HG02642 (cell line): ENCODE data around the gene RELB.
A peak's percentile ranks its signal among the peaks of the same experiment; 100 is the strongest.

Experiments used
- ATAC-seq: cut with Tn5 transposase; IDR thresholded peaks from one replicate; pipeline ENCODE4 v1.9.1; 2021; ENCODE audit warnings: mild to moderate bottlenecking; ENCODE audit not compliant: unreplicated experiment, poor library complexity

RELB gene

DNA sequence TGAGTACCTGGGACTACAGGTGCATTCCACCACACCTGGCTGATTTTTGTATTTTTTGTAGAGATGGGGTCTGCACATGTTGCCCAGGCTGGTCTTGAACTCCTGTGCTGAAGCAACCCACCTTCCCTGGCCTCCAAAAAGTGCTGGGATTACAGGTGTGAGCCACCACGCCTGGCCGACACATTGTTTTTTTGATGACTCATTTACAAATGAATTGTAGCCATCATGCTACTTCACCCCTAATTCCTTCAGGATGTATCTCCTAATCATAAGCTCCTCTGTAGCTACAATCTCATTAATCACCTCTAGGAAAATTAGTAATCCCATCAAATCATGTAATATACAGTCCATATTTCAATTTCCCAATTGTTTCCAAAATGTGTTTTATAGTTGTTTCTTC lies 17.9 kb downstream of the RELB start:
- ATAC-seq: no peak

DNA sequence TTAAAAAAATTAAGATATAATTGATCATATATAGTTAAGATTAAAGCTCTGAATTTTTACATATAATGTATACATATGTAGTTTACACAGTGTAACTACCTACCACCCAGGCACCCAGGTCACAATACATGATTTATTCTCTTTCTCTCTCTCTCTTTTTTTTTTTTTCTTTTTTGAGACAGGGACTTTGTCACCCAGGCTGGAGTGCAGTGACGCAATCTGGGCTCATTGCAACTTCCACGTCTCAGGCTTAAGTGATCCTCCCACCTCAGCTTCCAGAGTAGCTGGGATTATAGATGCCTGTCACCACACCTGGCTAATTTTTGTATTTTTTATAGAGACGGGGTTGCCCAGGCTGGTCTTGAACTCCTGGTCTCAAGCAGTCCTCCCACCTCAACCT lies 18.8 kb downstream of the RELB start:
- ATAC-seq: no peak

DNA sequence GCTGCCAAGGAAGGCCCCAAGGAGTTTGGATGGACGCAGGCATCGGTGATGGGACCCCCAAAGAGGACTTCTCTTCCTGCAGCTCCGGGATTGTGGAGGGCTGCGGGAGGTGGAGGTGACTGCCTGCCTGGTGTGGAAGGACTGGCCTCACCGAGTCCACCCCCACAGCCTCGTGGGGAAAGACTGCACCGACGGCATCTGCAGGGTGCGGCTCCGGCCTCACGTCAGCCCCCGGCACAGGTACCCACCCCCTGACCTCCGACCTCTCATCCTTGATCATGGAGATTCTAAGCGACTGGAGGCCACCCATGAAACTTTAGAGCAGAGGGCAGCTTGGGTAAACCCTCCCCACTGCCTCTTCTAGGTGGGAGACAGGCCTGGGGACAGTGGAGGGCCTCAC lies 20.7 kb downstream of the RELB start:
- no peak for ATAC-seq

DNA sequence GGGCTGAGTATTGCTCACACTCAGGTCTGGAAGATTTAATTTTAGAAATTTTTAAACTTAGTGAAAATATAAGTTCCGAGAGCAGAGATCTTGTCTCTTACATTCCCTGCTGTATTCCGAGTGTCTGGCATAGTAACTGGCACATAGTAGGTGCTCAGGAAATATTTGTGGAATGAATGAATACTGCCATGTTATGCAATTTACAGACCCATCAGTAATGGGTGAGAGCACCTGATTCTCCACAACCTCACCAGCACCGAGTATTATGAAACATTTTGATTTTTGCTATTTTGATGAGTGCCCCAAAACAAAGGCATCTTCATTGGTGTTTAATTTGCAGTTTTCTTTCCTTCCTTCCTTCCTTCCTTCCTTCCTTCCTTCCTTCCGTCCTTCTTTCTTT lies 21.8 kb downstream of the RELB start:
- no peak for ATAC-seq

DNA sequence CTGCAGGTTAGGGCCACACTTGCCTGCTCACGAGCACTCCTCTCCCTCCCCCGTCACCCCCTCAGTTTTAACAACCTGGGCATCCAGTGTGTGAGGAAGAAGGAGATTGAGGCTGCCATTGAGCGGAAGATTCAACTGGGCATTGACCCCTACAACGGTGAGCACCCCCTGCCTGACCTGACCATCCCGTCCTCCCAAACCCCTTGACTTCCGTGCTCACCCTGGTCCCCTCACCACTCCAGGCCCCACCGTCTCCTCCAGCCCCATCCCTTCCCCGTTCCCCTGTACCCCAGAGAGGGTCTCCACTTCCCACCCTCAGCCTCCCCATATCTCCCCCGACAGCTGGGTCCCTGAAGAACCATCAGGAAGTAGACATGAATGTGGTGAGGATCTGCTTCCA lies 24.0 kb downstream of the RELB start:
- no peak for ATAC-seq

DNA sequence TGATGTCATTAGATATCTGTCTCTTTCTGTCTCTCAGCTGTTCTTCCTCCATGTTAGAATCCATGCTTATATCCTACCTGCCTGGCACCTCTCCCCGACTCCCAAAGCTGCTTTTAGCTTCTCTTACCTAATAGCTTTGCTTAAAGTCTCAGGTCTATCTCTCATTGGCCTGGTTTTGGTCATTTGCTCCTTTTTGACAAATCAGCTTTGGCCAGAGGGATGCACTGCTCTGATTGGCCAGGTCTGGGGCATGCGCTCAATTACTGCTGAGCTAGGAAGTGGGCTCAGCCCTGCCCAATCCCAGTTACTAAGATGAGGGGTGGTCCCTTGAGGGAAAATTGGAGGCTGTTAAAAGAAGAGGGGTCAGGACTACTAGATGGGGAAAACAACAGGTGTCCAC lies 26.1 kb downstream of the RELB start:
- no peak for ATAC-seq

DNA sequence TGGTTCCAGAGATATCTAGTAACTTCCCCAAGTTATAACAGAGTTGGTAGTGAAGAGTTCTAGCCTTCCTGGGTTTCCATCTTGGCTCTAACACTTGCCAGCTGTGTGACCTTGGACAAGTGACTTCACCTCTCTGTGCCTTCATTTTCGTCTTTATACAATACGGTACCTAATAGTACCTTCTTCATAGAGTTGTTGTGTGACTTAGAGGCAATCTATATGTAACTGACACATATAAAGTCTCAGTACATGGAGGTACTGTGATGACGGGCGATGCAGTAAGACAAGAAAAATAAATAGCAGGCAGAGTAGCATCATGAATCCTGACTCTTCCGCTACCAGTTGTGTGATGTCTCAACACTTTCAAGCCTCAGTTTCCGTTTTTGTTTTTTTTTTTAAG lies 29.6 kb downstream of the RELB start:
- ATAC-seq: no peak

DNA sequence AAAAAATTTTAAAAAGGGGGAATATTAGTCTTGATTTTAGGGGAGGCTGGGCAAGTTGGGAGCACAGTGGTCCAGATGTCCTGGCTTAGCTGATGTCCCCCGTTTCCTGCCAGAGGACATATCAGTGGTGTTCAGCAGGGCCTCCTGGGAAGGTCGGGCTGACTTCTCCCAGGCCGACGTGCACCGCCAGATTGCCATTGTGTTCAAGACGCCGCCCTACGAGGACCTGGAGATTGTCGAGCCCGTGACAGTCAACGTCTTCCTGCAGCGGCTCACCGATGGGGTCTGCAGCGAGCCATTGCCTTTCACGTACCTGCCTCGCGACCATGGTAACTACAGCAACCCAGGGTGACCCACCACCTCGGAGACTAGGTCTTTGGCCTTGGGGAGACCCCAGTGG lies 31.2 kb downstream of the RELB start:
- no peak for ATAC-seq

DNA sequence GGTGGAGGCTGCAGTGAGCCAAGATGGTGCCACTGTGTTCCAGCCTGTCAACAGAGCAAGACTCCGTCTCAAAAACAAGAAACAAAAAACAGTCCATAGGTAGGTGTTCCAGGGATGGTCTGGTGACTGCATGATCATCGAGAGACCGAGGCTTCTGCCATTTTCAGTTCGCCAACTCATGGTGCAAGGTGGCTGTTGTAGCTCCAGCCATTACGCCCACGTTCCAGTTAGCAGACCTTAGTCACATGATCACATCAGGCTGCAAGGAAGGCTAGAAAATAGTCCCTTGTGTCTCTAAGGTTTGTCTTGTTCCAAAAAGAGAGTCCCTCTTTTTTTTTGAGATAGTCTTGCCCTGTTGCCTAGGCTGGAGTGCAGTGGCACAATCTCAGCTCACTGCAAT lies 34.5 kb downstream of the RELB start:
- ATAC-seq: no peak

DNA sequence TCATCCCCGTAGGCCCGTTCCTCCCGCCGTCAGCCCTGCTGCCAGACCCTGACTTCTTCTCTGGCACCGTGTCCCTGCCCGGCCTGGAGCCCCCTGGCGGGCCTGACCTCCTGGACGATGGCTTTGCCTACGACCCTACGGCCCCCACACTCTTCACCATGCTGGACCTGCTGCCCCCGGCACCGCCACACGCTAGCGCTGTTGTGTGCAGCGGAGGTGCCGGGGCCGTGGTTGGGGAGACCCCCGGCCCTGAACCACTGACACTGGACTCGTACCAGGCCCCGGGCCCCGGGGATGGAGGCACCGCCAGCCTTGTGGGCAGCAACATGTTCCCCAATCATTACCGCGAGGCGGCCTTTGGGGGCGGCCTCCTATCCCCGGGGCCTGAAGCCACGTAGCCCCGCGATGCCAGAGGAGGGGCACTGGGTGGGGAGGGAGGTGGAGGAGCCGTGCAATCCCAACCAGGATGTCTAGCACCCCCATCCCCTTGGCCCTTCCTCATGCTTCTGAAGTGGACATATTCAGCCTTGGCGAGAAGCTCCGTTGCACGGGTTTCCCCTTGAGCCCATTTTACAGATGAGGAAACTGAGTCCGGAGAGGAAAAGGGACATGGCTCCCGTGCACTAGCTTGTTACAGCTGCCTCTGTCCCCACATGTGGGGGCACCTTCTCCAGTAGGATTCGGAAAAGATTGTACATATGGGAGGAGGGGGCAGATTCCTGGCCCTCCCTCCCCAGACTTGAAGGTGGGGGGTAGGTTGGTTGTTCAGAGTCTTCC lies 36.3 kb downstream of the RELB start:
- ATAC-seq: no peak

DNA sequence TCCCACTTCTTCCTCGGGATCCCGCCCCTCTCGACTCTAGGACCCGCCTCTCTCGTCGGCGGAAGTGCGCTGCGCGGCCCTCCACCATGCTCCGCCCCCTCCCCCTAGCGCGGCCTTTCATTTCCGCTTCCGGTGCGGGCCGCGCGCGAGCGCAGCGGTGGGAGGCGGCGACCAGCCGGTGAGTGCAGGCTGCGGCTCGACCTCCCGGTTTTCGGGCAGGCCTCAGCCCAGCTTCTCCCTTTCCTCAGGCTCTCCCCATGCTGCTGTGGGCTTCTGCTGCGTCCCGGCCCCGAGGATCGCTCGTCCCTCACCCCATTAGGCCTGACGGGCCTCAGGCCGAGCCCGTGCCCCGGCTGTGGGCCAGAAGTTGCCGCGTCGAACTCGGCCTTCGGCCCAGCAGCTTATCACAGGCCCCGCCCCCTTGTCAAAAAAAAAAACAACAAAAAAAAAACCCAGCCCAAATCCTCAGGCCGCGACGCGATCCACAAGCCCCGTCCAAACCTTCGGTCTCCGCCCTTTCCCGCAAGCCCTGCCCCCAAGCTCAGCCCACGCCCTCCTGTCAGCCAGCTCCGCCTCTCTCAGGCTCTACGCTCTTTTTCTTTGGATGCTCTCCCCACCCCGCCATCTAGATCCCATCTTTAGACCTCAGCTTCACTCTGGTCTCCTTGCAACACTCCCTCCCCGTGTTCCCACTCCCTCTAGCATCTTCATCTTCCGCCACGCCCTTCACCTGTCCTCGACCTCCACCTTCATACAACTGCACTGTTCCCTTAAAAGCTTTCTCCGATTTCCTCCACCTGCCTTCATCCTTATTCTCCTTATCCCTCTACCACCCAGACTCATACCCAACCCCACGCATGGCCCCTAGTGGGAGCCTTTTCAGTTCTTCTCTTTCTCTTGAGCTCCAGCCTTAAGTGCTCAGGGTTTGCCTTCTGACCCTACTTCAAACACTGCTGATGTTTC lies 37.9 kb downstream of the RELB start, which contains the start of gene CLASRP:
TSS of gene CLASRP (plus strand) at position 115 of the 963 bp plus-strand sequence. CDS start 1,168 bp downstream, outside the sequence.
- ATAC-seq: peak; percentile 87

DNA sequence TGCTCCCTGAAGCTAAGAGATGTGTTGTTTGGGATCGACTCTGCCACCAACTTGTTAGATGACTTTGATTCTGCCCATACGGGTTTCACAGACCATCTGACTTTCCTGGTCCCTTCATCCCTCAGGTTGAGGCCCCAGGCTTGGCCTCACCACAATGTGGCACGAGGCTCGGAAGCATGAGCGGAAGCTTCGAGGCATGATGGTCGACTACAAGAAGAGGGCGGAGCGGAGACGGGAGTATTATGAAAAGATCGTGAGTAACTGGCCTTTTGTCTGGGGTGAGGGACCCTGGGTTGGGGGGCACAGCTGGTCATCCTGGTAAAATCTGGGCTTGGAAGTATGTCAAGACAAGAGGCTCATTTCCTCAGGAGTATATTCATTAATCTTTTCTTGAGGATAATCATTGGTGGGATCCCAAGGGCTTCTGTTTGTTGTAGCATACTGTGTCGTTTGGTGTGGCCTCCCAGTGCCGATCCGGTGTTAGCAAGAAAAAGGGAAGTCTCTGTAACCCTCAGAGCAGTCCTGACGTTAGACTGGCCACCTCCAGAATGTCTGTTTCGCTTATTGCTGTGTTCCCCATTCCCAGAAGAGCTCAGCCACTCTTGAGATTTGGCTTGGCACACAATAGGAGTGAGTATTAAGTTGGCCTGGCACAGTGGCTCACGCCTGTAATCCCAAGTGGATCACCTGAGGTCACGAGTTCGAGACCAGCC lies 39.0 kb downstream of the RELB start:
- ATAC-seq: no peak

DNA sequence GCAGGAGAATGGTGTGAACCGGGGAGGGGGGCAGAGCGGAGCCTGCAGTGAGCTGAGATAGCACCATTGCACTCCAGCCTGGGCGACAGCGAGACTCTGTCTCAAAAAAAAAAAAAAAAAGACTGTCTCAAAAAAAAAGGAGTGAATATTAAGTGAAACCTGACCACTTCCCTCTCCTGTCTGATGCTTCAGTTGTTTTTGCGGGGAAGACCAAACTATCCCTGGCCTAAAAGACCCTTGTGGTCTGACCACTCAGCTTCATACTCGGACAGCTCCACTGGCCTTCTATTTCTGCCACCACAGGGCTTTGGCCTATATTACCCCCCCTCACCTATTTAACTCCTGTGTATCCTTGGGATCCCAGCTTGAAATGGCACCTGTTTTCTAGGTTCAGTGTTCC lies 39.9 kb downstream of the RELB start:
- no peak for ATAC-seq

DNA sequence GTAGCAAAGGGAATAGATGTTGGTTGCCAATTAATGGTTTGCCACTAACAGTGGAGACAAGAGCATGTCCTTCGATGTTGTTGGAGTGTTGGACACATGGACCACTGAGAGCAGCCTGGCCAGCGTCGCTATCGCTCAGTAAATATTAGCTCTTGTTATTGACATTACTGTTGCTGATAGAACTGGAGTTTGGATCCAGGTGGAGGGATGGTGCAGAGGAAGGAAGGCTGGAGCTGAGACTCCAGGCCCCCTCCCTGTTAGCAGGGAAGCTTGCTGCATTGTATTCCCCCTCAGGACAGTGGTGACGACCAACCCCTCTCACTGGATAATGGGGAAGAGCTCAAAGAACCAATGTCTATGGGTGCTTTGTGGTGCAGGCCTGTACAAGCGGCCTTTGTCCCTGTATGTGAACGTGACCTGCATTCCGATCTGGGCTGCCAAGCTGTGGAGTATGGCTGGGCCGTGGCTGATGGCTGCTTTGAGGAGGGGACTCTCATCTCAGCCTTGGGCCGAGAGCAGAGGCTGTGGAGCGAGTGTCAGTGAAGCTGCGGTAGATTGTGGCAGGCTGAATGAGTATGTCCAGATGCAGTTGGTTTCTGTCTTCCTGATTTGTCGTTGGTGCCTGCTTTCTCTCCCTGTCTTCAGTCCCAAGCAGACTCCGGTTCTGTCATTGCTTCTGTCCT lies 44.5 kb downstream of the RELB start:
- ATAC-seq: no peak

DNA sequence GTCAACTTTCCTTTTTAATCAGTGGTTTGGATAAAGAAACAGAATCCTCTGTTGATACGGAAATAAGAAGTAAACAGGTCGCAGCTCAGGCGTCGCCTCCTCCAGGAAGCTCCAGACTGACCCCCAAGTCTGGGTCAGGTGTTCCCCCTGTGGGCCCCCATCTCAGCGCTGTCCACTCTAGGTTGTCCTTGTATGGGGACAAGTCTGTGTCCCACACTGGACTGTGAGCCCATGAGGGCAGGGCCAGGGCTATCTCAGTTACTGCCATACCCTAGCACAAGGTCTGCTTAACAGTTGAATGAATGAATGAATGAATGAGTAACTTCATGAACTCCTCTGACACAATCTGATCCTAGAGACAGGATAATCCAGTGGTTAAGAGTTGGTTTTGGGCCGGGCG lies 45.1 kb downstream of the RELB start:
- ATAC-seq: no peak

DNA sequence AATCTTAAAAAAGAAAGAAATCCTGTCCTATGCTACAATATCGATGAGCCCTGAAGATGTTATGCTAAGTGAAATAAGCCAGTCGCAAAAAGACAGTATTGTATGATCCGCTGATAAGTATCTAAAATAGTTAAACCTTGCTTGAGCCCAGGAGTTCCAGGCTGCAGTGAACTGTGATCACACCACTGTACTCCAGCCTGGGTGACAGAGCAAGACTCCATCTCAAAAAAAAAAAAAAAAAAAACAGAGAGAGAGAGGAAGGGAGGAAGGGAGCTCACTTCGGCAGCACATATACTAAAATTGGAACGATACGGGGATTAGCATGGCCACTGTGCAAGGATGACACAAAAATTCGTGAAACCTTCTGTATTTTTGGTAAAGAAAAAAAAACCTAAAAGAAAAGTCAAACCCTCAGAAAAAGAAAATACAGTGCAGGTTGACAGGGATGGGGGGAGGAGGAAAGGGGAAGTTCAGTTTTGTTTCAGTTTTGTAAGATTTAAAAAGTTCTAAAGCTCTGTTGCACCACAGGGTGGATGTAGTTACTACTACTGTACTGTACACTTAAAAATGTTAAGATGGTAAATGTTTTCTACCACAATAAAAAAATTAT lies 46.0 kb downstream of the RELB start:
- ATAC-seq: no peak

DNA sequence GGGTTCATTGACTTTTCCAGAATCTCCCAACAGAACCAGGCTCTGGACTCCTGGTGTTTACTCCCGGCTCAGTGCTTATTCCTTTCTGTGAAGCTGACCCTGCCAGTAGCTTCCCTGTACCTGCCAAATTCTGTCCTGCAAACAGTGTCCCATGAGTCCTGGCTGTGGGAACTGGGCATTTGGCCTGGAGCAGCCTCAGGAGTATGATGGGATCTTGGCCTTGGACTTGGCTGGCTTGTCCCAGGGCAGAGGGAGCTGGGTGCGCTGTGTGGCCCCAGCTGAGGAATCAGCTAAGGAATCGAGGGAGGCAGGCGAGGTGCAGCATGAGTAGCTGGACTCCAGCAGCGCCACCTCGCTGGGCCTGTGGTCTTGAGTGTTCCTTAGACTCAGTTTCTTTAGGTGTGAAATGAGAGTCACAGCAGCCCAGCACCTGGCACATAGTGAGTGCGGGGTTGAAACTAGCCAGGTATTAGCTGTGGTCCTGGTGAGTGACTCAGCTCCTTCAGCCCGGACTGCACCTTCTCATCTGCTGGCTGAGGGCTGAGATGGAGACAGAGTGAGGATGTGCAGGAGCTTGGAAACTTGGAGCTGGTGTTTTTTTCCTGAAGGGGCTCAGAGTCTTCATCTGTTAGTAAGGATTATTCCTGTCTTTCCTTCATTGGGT lies 47.9 kb downstream of the RELB start:
- no peak for ATAC-seq

DNA sequence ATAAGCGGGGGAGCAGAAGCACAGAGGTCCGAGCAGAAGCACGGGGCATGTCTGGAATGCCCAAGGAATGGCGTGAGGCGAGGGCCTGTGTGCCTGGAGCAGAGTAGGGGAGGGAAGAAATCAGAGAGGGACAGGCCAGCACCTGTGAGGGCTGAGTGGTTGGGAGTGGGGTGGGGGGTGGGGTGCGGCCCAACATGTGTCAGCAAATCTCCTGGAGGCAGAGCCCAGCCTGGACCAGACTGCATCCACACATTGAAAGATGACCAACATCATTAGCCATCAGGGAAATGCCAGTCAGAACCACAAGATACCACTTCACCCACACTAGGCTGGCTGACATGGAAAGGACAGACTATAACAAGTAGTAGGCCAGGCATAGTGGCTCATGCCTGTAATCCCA lies 48.8 kb downstream of the RELB start:
- ATAC-seq: no peak

DNA sequence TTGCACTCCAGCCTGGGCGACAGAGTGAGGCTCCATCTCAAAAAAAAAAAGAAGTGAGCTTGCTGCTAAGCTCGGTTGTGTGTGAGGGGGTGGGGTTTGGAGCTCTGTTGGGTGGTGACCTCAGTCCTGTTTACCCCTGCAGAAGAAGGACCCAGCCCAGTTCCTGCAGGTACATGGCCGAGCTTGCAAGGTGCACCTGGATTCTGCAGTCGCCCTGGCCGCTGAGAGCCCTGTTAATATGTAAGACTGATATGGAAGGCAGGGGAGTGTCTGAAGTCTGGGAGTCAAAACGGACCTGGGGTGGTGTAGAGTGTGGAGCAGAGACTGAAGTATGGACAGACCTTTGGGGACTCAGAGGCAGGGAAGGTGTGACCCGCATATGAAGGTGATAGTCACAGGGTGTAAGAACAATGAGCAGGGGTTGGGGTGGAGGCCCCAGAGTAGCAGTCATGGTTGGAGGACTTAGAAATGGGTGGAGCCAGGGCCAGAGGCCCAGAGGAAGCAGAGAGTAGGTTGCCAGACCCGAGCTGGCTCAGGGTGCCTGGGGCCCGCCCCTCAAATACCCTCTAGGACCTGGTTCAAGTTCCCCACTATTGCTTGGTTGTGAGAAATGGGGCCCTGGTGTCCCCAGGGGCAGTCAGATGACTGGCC lies 50.8 kb downstream of the RELB start:
- no peak for ATAC-seq
